ENCODE results near the gene PRR29.

DNA sequence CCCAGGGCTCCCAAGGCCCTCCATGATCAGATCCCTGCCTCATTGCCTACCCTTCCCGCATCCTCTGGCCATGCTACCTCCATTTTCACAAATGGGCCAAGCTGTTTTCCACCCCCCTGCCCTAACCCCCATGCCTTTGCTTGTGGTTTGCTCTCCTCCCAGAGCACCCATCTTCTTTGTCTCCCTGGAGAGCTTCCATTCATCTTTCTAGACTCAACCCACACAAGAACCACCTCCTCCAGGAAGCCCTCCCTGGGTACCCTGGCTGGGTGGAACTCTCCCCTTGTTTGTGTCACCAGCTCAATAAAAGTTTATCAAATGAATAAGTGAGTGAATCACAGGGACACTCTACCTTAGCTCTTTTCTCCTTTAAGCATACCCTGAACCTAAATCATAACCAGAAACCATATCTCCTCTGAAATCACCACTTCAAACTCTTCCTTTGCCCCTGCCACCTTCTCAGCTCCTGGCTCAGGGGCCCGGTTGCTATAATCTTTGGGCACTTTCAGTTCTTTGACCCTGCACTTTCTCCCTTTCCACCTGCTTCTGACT lies 22.5 kb upstream of the PRR29 start:
- TF ChIP-seq, protein P1, sequence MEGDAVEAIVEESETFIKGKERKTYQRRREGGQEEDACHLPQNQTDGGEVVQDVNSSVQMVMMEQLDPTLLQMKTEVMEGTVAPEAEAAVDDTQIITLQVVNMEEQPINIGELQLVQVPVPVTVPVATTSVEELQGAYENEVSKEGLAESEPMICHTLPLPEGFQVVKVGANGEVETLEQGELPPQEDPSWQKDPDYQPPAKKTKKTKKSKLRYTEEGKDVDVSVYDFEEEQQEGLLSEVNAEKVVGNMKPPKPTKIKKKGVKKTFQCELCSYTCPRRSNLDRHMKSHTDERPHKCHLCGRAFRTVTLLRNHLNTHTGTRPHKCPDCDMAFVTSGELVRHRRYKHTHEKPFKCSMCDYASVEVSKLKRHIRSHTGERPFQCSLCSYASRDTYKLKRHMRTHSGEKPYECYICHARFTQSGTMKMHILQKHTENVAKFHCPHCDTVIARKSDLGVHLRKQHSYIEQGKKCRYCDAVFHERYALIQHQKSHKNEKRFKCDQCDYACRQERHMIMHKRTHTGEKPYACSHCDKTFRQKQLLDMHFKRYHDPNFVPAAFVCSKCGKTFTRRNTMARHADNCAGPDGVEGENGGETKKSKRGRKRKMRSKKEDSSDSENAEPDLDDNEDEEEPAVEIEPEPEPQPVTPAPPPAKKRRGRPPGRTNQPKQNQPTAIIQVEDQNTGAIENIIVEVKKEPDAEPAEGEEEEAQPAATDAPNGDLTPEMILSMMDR (IDR thresholded peaks at IDR 0.05; ENCODE audit: low read depth, low read length, missing input control), result no peak
- no peak for TF ChIP-seq JUND (IDR thresholded peaks at IDR 0.05)
- TF ChIP-seq, protein P2, sequence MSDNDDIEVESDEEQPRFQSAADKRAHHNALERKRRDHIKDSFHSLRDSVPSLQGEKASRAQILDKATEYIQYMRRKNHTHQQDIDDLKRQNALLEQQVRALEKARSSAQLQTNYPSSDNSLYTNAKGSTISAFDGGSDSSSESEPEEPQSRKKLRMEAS (IDR thresholded peaks at IDR 0.05), result no peak
- no peak for TF ChIP-seq RXRA (IDR thresholded peaks at IDR 0.05)
- no peak for TF ChIP-seq GABPA (IDR thresholded peaks at IDR 0.05 in 1 of 2, conservative IDR thresholded peaks at IDR 0.05 in 1 of 2)
- no peak for TF ChIP-seq SP1 (IDR thresholded peaks at IDR 0.05)
- no peak for TF ChIP-seq RAD21 (IDR thresholded peaks at IDR 0.05)
